SH-SY5Y (cell line): ENCODE results near the gene SLC44A5.
A peak's percentile ranks its signal among the peaks of the same experiment; 100 is the strongest.

Source experiments
- GATA2 ChIP-seq: IDR thresholded peaks from 2 replicates; pipeline ENCODE4 v1.6.1; 2011; ENCODE audit warnings: mild to moderate bottlenecking, low read depth, low read length
- GATA3 ChIP-seq: IDR thresholded peaks from 2 replicates; pipeline ENCODE4 v1.6.1; 2011; ENCODE audit warnings: low read depth, mild to moderate bottlenecking, low read length, moderate library complexity

Gene SLC44A5

GRCh38 chr1:75469586-75470173, 141.2 kb downstream of the SLC44A5 start:
- no peak for TF ChIP-seq GATA3
- TF ChIP-seq GATA2 = no peak

GRCh38 chr1:75461808-75462325, 149.0 kb downstream of the SLC44A5 start:
- TF ChIP-seq GATA3 (no peak), GATA2 (no peak)

- TF ChIP-seq GATA3 (no peak), GATA2 (no peak)
Observed at GRCh38 chr1:75449998-75450397, 160.9 kb downstream of the SLC44A5 start.

GRCh38 chr1:75444220-75444619, 166.7 kb downstream of the SLC44A5 start:
- no peak for TF ChIP-seq GATA3
- no peak for TF ChIP-seq GATA2

- no peak for TF ChIP-seq GATA2
- TF ChIP-seq GATA3 = no peak
Observed at GRCh38 chr1:75440274-75440673, 170.6 kb downstream of the SLC44A5 start.

- TF ChIP-seq GATA3 (no peak), GATA2 (no peak)
Observed at GRCh38 chr1:75438355-75438754, 172.6 kb downstream of the SLC44A5 start.

GRCh38 chr1:75431843-75432242, 179.1 kb downstream of the SLC44A5 start:
- TF ChIP-seq GATA2 (no peak), GATA3 (no peak)

GRCh38 chr1:75430526-75430925, 180.4 kb downstream of the SLC44A5 start:
- TF ChIP-seq GATA3 (no peak), GATA2 (no peak)

- TF ChIP-seq GATA2 (no peak), GATA3 (no peak)
Observed at GRCh38 chr1:75426688-75427087, 184.2 kb downstream of the SLC44A5 start.

GRCh38 chr1:75425001-75425650, 185.8 kb downstream of the SLC44A5 start:
- TF ChIP-seq GATA3 (no peak), GATA2 (no peak)

GRCh38 chr1:75423616-75424015, 187.3 kb downstream of the SLC44A5 start:
- TF ChIP-seq GATA3 = no peak
- peak; percentile 71 for TF ChIP-seq GATA2

GRCh38 chr1:75423136-75423535, 187.8 kb downstream of the SLC44A5 start:
- TF ChIP-seq GATA2 = no peak
- TF ChIP-seq GATA3 = no peak

- TF ChIP-seq GATA3 = no peak
- no peak for TF ChIP-seq GATA2
Observed at GRCh38 chr1:75421371-75421770, 189.5 kb downstream of the SLC44A5 start.

GRCh38 chr1:75415187-75415586, 195.7 kb downstream of the SLC44A5 start:
- no peak for TF ChIP-seq GATA3

GRCh38 chr1:75412616-75413015, 198.3 kb downstream of the SLC44A5 start:
- TF ChIP-seq GATA3 (no peak), GATA2 (no peak)
